Progenitor cell of endocrine pancreas (in vitro differentiated cells): ENCODE measurements around the gene CCDC148. TPM values are rescaled to one million over a fixed set of nuclear protein-coding genes. Genes with fewer than 3 reads are reported as not detected.
"Not testable (repeated sequence)": the region's sequence is repeated elsewhere in the genome, so short reads cannot be mapped to it uniquely, and the experiment has no call there.

Source experiments
- DNase-seq: peaks from one replicate; pipeline ENCODE4 v3.0.0; 2021; ENCODE audit warnings: low spot score; ENCODE audit not compliant: unreplicated experiment
- H3K27ac Mint-ChIP-seq: 2 replicates; pipeline ENCODE4 v1.8.0; 2021; ENCODE audit warnings: mild to moderate bottlenecking, moderate library complexity, mixed read lengths
- H3K27me3 Mint-ChIP-seq: 2 replicates; pipeline ENCODE4 v1.8.0; 2021; ENCODE audit warnings: mixed read lengths
- H3K36me3 Mint-ChIP-seq: 2 replicates; pipeline ENCODE4 v1.8.0; 2022; ENCODE audit warnings: mixed read lengths; ENCODE audit not compliant: insufficient read depth
- H3K4me1 Mint-ChIP-seq: 2 replicates; pipeline ENCODE4 v1.8.0; 2021; ENCODE audit warnings: low read depth, mixed read lengths
- H3K4me3 Mint-ChIP-seq: 2 replicates; pipeline ENCODE4 v1.8.0; 2021; ENCODE audit warnings: low read depth, mild to moderate bottlenecking, moderate library complexity, mixed read lengths
- H3K9me3 Mint-ChIP-seq: 2 replicates; pipeline ENCODE4 v1.8.0; 2021; ENCODE audit warnings: low read depth, mixed read lengths
- total RNA-seq: library from RNA; stranded (reverse); gene quantifications from 2 replicates; pipeline ENCODE4 v1.2.1, GENCODE V29; 2021
- TF ChIP-seq, protein P1 (sequence below): fragments of 200-600 bp; sonication (generic); IDR thresholded peaks from one replicate; pipeline ENCODE4 v1.5.0; 2021; ENCODE audit warnings: antibody characterized with exemption, mild to moderate bottlenecking; ENCODE audit not compliant: unreplicated experiment

CCDC148 gene
- total RNA-seq, 1 donor from 2014 or later = 3.9 TPM

DNA sequence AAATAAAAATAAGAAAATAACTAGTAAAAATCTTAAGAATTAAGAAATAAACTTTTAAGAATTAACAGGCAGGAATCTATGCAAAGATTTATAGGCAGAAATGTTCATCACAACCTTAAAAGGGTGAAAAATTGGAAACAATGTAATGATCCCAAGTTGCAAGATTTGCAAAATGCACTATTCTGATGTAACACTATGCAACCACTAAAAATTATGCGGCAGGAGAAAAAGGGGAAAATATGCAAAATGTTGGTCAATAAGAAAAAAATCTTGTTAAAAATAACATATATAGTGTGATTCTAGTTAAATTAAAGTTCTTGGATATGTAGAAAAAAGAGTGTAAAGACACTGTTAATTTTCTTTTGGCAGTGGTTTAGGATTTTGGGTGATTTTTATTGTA is 222.1 kb downstream of the CCDC148 start:
- H3K9me3 Mint-ChIP-seq = no peaks in the 10 kb centered on the region
- no peaks in the 10 kb centered on the region for H3K4me1 Mint-ChIP-seq
- TF ChIP-seq, protein P1, sequence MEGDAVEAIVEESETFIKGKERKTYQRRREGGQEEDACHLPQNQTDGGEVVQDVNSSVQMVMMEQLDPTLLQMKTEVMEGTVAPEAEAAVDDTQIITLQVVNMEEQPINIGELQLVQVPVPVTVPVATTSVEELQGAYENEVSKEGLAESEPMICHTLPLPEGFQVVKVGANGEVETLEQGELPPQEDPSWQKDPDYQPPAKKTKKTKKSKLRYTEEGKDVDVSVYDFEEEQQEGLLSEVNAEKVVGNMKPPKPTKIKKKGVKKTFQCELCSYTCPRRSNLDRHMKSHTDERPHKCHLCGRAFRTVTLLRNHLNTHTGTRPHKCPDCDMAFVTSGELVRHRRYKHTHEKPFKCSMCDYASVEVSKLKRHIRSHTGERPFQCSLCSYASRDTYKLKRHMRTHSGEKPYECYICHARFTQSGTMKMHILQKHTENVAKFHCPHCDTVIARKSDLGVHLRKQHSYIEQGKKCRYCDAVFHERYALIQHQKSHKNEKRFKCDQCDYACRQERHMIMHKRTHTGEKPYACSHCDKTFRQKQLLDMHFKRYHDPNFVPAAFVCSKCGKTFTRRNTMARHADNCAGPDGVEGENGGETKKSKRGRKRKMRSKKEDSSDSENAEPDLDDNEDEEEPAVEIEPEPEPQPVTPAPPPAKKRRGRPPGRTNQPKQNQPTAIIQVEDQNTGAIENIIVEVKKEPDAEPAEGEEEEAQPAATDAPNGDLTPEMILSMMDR = no peak
- H3K36me3 Mint-ChIP-seq = no peaks in the 10 kb centered on the region
- H3K27ac Mint-ChIP-seq = no peak overlapping the region
- H3K27me3 Mint-ChIP-seq = no peaks in the 10 kb centered on the region
- DNase-seq = no peak
- H3K4me3 Mint-ChIP-seq = no peak overlapping the region

DNA sequence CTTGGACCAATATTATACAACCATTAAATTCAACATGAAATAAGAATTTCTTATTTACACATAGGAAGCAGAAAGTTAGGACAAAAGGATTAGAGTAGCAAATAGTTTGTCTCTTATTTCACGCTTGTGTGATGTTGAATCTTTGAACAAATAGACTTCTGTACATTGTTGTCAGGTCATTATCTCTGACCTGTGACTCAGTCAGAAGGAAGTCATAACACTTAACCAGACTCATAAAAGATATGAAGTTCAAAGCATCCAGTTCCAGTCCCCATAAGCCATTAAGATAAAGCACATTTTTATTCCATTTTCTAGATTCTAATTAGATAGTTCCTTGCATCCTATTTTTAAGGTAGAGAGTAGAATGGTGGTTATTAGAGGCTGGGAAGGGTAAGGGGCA is 224.1 kb downstream of the CCDC148 start:
- H3K4me3 Mint-ChIP-seq = no peak overlapping the region
- DNase-seq = no peak
- no peaks in the 10 kb centered on the region for H3K9me3 Mint-ChIP-seq
- no peak overlapping the region for H3K27ac Mint-ChIP-seq
- H3K4me1 Mint-ChIP-seq = no peaks in the 10 kb centered on the region
- TF ChIP-seq, protein P1 = no peak
- no peaks in the 10 kb centered on the region for H3K27me3 Mint-ChIP-seq
- H3K36me3 Mint-ChIP-seq = no peaks in the 10 kb centered on the region

DNA sequence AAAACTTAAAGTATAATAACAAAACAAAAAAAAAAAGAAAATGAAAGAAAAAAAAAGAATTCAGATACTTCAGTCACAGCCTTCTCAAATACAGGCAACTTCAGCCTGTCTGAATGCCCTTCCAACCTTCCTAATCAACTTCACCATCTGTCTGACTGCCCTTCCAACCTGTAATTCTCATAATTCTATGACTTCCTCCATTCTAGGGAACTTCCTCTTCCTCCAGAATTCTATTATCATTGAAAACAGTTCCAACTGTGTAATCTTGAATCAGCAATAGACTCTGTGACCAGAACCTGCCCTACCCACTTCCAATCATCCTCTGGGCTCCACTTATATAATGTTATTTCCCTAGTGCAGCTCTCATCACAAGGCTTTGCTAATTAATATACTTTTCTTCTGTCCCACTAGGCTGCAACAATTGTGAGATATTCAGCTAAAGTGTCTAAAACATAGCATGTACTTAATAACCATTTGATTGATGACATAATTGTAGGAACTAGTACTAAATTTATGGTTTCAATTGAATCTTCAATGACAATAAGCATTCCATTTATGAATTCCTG is 227.5 kb downstream of the CCDC148 start:
- H3K36me3 Mint-ChIP-seq = no peaks in the 10 kb centered on the region
- no peak overlapping the region for H3K27ac Mint-ChIP-seq
- no peaks in the 10 kb centered on the region for H3K27me3 Mint-ChIP-seq
- TF ChIP-seq, protein P1 = no peak
- H3K4me1 Mint-ChIP-seq = no peaks in the 10 kb centered on the region
- H3K4me3 Mint-ChIP-seq = no peak overlapping the region
- H3K9me3 Mint-ChIP-seq = no peaks in the 10 kb centered on the region
- no peak for DNase-seq

DNA sequence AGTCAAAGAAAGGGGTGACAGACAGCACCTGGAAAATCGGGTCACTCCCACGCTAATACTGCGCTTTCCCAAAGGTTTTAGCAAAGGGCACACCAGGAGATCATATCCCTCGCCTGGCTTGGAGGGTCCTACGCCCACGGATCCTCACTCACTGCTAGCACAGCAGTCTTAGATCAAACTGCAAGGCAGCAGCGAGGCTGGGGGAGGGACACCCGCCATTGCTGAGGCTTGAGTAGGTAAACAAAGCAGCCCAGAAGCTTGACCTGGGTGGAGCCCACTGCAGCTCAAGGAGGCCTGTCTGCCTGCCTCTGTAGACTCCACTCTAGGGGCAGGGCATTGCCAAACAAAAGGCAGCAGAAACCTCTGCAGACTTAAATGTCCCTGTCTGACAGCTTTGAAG is 233.5 kb downstream of the CCDC148 start:
- H3K4me1 Mint-ChIP-seq, H3K9me3 Mint-ChIP-seq, H3K4me3 Mint-ChIP-seq, DNase-seq, H3K27me3 Mint-ChIP-seq, H3K36me3 Mint-ChIP-seq, H3K27ac Mint-ChIP-seq: not testable (repeated sequence)

DNA sequence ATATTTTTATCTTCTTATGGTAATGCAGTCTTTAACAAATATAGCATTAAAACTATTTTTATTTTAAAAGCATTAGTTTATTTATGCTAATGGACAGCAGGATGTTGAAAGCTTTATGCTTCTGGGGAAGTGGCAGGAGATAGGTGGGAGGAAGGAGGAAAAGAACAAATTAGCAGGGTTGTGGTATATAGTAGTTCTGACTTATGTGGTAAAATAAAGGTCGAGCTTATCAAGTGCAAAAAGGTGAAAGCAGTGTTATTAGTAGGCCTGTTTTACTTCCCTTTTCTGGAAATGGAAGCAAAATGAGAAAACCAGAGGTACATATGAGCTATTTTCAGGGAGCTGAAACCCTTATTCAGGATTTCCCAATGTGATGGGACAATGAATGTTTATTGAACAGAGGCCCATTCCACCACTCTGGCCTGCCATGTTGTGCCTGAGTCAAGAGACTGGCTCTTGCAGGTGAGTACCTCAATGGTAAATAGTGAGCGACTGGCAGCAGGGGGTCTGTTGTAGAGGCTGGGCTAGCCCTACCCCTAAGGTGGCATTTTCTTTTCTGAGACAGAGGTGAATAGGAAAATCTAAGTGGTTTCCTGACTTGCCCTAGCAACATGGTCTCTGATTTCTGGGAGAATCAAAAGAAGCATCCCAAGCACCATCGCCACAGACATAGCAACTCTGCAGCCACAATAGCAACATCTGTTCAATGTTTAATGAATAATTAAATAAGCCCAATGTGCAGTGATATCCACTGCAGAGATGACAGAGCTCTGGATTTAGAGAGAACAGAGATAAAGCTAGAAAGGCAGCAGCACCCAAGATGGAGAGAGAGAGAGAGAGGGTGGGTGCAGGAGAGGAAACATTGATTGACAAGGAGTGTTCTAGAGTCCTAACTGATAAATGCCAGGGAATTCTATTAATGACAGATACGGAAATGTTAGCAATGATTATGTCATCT is 235.2 kb downstream of the CCDC148 start:
- H3K36me3 Mint-ChIP-seq = no peaks in the 10 kb centered on the region
- no peak overlapping the region for H3K27ac Mint-ChIP-seq
- no peaks in the 10 kb centered on the region for H3K27me3 Mint-ChIP-seq
- H3K9me3 Mint-ChIP-seq = no peaks in the 10 kb centered on the region
- no peak for DNase-seq
- TF ChIP-seq, protein P1 = no peak
- H3K4me3 Mint-ChIP-seq = no peak overlapping the region
- no peaks in the 10 kb centered on the region for H3K4me1 Mint-ChIP-seq
